ENCODE measurements around the gene BMERB1.
"Not testable (repeated sequence)": the region's sequence is repeated elsewhere in the genome, so short reads cannot be mapped to it uniquely, and the experiment has no call there.

BMERB1 gene

GRCh38 chr16:15597822-15598647, 163.6 kb downstream of the BMERB1 start:
- DNase-seq, result no peak

DNA sequence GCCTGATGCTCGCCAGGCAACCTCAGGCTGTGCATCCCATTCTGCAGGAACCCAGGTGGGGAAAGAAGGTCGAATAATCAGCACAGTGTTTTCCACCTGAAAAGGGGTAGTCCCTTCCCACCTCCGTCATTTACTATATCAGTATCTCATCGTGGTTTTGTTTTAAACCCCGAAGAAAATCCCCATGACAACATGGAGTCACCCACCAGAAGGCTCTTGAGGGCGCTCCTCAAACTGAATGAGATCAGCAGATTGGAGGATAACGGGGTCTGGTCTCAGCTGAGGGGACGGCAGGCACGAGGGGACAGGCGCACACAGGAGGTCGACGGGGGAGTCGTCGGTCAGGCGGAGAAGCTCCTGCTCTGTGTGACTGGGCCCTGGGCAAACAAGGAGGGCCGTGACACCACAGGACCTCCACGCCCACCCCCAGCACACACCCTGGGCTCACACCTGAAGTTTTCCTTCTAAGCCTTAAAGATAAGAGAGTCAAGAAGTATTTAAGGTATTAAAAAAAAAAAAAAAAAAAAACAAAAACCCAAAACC, 164.3 kb downstream of the BMERB1 start:
- DNase-seq, result no peak

- DNase-seq, result no peak
These were observed 165.1 kb downstream of the BMERB1 start for GRCh38 chr16:15599303-15600070.

DNA sequence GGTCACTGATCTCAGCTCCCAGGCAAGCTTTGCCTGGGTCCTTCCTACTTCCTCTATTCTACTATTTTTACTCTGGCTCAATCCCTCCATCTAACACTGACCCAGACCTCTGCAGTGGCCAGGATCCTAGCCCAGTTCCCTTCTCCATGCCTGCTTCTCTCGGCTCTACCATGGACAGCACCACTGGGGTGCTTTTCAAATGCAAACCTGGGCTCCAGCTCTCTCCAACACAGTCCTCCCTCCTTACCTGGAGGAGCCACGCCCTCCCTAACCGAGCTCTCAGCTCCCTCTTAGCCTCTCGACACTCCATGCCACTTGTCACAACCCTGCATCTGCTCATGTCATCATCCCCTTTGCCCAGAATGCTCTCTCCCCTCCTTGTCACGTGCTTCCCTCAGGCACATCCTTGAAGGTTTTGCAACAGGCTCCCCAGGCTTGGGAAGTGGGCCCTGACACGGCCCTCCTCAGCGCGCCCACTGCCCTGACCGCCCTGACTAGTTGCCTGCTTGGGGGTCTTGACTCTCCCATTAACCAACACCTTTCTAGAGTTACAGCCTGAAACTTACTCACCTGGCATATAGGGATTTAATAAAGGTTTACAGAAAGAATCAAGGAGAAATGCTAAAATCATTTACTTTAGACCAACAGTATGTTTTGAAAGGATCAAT, 167.0 kb downstream of the BMERB1 start:
- no peak for DNase-seq

- DNase-seq, result no peak
These were observed 168.1 kb downstream of the BMERB1 start for GRCh38 chr16:15602285-15603044.

DNA sequence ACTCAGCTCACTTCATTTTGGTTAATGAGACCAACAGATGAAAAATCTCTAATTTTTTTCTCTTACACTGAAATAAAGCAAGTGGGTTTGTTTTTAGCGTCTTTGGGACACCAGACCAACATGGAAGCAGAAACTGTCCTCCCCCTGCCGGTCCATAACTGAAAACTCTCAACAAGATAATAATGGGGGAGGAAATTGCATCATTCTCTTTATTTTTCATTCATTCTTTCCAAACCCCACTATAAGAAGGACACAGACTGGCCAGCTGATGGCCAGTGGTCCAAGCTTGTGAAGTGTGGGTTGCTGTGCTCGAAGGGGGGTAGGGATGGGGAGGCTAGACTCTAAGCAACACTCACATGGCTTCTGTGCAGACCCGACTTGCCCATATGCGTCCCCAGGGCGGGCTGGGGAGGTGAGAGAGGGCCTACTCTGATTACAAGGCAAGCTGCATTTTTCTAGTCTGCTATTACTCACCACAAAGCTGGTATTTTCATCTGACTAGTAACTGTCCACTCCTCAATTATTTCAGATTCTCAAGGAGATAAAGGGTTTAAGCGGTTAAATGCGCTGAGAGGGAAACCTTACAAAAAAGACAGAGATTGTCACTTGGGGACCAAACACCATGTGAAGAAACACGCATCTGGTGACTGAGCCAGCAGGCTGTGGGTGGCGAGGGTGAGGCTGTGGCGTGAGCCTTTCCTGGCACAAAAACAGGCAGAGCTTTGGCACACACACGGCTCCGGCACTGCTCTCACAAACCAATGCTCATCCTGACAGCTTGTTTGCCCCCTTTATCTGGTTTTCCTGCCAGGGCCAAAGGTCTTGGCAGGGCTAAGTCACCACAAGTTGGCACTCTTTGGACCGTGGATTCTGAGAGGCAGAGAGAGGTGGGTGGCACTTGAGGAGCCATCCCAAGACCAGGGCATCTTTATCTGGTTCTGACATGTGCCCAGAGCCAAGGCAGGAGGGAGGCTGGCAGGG, 170.4 kb downstream of the BMERB1 start:
- no peak for DNase-seq

GRCh38 chr16:15605839-15606517, 171.6 kb downstream of the BMERB1 start:
- no peak for DNase-seq

GRCh38 chr16:15606518-15607220, 172.3 kb downstream of the BMERB1 start:
- DNase-seq, result no peak

DNA sequence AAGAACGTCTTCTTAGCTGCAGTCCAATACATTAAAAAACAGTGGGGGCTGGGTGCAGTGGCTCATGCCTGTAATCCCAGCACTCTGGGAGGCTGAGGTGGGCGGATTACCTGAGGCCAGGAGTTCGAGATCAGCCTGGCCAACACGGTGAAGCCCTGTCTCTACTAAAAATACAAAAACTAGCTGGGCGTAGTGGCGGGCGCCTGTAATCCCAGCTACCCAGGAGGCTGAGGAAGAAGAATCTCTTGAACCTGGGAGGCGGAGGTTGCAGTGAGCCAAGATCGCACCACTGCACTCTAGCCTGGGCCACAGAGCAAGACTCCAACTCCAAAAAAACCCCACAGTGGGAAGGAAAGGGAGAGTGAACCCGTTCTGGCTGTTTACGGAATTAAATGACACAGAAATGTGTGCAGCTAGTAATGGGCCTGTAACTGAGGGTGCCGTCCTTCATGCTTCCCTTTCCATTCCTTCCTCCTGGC, 172.9 kb downstream of the BMERB1 start:
- not testable (repeated sequence) for DNase-seq

DNA sequence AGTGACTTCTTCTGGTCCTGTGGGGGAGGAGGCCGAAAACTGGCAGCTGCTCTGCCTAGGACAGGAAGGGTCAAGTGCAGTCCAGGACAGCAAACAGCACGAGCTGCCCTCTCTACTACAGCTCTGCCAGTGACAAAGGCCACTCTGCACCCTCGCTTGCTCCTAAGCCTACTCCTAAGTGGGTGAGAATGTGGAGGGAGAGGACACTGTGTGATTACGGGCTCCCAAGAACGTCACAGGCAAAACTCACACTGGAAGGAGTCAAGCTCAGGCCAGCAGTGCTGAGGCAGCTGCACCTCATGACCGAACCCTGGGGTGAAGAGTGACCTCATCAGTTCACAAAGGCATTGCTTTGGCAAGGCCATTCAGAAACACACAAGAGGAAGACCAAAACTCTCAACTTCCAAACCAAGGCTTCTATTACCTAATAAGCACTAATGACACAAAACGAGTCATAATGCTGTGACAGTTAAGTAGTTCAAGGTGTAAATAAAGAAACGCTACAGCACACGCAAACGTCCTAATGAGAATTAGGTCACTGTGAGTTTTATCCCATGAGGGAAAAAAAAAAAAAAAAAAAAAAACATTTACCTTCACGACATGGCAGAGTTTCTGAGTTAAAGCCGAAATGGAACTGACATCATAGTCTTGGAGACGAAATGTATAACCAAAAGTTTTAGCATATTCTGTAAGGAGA, 173.5 kb downstream of the BMERB1 start:
- no peak for DNase-seq

DNA sequence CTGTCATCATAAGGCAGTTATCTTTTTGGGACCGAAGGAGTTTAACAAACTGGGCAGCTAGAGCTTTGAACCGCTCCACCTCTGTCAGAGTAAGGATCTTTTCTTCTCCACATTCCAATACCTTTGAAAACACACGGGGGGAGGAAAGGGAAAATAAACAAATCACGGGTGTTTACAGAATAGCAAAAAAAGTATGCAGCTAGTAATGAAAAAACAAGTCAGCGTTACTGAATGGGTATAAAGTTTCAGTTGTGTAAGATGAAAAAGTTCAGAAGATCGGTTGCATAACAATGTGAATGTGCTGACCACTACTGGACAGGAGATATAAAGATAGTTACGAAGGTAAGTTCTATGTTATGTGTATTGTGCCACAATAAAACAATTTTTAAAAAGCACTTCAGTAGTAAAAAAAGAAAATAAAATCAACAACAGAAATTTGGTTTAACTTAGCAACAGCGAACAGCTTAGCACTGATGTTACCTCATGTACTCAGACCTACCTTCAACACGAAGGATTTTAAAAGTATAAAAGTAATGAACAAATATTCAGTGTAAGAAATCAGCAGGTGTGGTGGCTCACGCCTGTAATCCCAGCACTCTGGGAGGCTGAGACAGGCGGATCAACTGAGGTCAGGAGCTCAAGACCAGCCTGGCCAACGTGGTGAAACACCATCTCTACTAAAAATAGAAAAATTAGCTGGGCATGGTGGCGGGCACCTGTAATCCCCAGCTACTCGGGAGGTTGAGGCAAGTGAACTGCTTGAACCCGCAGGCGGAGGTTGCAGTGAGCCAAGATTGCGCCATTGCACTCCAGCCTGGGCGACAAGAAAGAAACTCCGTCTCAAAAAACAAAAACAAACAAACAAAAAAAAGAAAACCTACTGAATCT, 174.3 kb downstream of the BMERB1 start:
- DNase-seq, result no peak

GRCh38 chr16:15609286-15609649, 174.9 kb downstream of the BMERB1 start:
- DNase-seq, result no peak

DNA sequence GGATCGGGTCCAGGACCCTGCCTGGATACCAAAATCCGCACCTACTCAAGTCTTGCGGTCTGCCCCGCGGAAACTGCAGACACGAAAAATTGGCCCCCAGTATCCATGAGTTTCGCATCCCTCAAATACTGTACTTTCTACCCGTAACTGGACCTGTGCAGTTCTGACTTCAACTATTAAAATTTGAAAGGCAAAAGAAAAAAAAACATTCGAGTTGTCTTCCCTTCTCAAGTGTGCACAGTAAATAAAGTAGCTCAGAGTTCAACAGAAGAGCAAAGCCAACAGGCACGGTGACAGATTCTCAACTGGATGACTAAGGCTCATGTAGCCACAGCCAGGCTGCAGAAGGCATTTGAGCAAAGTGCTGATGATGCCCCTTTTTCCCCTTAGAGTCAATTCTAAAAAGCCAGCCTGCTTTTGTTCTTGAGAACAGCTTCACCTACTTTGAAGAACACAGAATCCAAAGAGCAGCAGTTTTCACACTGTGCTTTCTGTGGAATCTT, 176.0 kb downstream of the BMERB1 start:
- peak; percentile 49 for DNase-seq

DNA sequence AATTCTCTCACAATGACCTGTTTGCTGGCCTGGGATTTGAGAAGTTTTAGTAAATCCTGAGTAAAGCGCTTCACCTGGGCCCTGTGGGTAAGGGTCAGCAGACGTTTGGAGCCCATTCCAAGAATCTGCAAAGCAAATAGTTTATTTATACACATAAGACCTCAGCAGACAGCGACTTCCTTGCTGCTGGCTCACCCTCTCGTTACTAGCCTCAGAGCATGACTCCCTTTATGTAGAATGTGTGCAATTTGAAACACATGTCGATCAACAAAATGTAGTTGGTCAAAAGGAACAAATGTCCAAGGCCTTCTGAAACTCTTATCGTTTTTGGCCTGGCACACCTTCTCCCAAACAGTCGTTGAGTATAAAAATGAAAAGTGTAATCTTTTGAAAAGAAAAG, 177.2 kb downstream of the BMERB1 start:
- DNase-seq, result no peak

- no peak for DNase-seq
These were observed 179.3 kb downstream of the BMERB1 start for GRCh38 chr16:15613676-15614075.

DNA sequence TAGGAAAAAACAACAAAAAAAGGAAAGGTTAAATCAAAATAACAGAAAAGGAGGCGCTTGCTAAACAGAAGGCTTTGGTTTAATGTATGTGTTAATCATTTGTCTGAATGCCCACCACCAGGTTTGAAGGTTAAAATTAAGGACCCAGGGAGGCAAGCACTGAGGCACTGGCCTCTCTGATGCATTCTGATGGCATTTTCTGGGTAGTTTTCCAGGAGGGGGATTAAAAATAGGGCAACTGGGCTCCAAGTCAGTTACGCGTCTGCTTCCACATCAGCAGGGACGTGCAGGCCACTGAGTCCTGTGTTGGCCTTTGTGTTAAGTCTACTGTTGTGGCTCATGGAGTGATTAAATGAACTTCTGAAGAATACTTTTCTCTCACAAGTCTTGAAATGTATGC, 181.6 kb downstream of the BMERB1 start:
- no peak for DNase-seq

- DNase-seq, result no peak
These were observed 182.2 kb downstream of the BMERB1 start for GRCh38 chr16:15616475-15617165.

Measured in stimulated activated CD4-positive, alpha-beta T cell treated with anti-CD3 and anti-CD28 coated beads, Interleukin-1b, Interleukin-23, amount 100 ng/mL, for 48 hours (primary cell).